Common myeloid progenitor, CD34-positive (primary cell): ENCODE data around the gene OTUD3.
A peak's percentile ranks its signal among the peaks of the same experiment; 100 is the strongest.
"Not testable (repeated sequence)": the region's sequence is repeated elsewhere in the genome, so short reads cannot be mapped to it uniquely, and the experiment has no call there.

Experiments
- CTCF ChIA-PET: fragments of 350-600 bp; sonication (Branson Sonifier 250); formaldehyde crosslinking; loops from one replicate; lab custom pipeline; 2021; ENCODE audit warnings: antibody characterized with exemption; lab: Charles Lee
- POLR2A ChIA-PET: fragments of 350-600 bp; sonication (Branson Sonifier 250); formaldehyde crosslinking; loops from one replicate; lab custom pipeline; 2021; ENCODE audit warnings: antibody characterized with exemption; lab: Charles Lee
- DNase-seq, 3 donors: peaks; one replicate each; pipeline versions ENCODE4 v3.0.0 to v3.0.0-alpha.2; 2013
- H3K27ac ChIP-seq, 2 experiments: 1 replicate in 1 of 2; 2 replicates in 1 of 2; pipeline ENCODE4 v1.7.0; 2013; ENCODE audit warnings: inconsistent platforms in 2 of 2, low read length in 2 of 2, mild to moderate bottlenecking in 2 of 2, low read depth in 1 of 2, moderate library complexity in 1 of 2; ENCODE audit not compliant: severe bottlenecking in 2 of 2, insufficient read depth in 1 of 2, poor library complexity in 1 of 2
- H3K27me3 ChIP-seq, 5 experiments: replicated peaks in 2 of 5; 1 replicate in 3 of 5; 2 replicates in 2 of 5; pipeline versions ENCODE4 v1.6.1 to v1.7.0; 2013; ENCODE audit warnings: low read length in 4 of 5, mild to moderate bottlenecking in 2 of 5, moderate library complexity in 2 of 5, inconsistent platforms in 1 of 5; ENCODE audit not compliant: insufficient read depth in 5 of 5, control insufficient read depth in 4 of 5
- H3K36me3 ChIP-seq, 4 experiments: 1 replicate in 2 of 4; 2 replicates in 2 of 4; pipeline versions ENCODE4 v1.6.1 to v1.7.0; 2013; ENCODE audit warnings: low read length in 3 of 4, control low read depth in 1 of 4, mild to moderate bottlenecking in 1 of 4; ENCODE audit not compliant: control insufficient read depth in 4 of 4, insufficient read depth in 4 of 4
- H3K4me1 ChIP-seq, 4 experiments: 1 replicate in 3 of 4; 2 replicates in 1 of 4; pipeline versions ENCODE4 v1.6.1 to v1.7.1; 2013; ENCODE audit warnings: low read length in 3 of 4, mild to moderate bottlenecking in 3 of 4, control low read depth in 1 of 4, inconsistent platforms in 1 of 4, moderate library complexity in 1 of 4; ENCODE audit not compliant: control insufficient read depth in 4 of 4, insufficient read depth in 4 of 4; ENCODE audit errors: control extremely low read depth in 1 of 4
- H3K4me3 ChIP-seq, 7 experiments: 1 replicate in 4 of 7; 2 replicates in 3 of 7; pipeline versions ENCODE4 v1.5.1 to v1.7.0; 2013; ENCODE audit warnings: mild to moderate bottlenecking in 7 of 7, low read length in 6 of 7, moderate library complexity in 6 of 7, inconsistent platforms in 2 of 7, low read depth in 2 of 7, control low read depth in 1 of 7; ENCODE audit not compliant: insufficient read depth in 4 of 7, control insufficient read depth in 1 of 7; ENCODE audit errors: extremely low read depth in 1 of 7
- H3K9me3 ChIP-seq, 5 experiments: 1 replicate in 4 of 5; 2 replicates in 1 of 5; pipeline versions ENCODE4 v1.6.1 to v1.7.1; 2013; ENCODE audit warnings: low read length in 4 of 5, mild to moderate bottlenecking in 2 of 5, inconsistent platforms in 1 of 5, low read depth in 1 of 5, moderate library complexity in 1 of 5; ENCODE audit not compliant: control insufficient read depth in 4 of 5, insufficient read depth in 2 of 5; ENCODE audit errors: control extremely low read depth in 1 of 5
- WGBS: methylation state at CpG from one replicate; pipeline ENCODE4 v1.1.5; 2013; ENCODE audit not compliant: insufficient coverage; 5-methylcytosine and 5-hydroxymethylcytosine counted together

The OTUD3 gene

GRCh38 chr1:19846338-19846737 is 35.9 kb upstream of the OTUD3 start:
- 100% methylated on average over 3 of the region's 3 CpGs for WGBS
- Histone ChIP-seq H3K27me3 (peaks cover 0 to 8% (median 4%) of the 10 kb centered on the region in 5 experiments), H3K27ac (no peak overlapping the region), H3K4me3 (no peak overlapping the region), H3K4me1 (peaks cover 0 to 4% (median 0%) of the 10 kb centered on the region in 4 experiments), H3K9me3 (no peaks in the 10 kb centered on the region), H3K36me3 (no peaks in the 10 kb centered on the region)
- ChIA-PET CTCF (no interaction called here), POLR2A (no interaction called here)
- DNase-seq = no peak

DNA sequence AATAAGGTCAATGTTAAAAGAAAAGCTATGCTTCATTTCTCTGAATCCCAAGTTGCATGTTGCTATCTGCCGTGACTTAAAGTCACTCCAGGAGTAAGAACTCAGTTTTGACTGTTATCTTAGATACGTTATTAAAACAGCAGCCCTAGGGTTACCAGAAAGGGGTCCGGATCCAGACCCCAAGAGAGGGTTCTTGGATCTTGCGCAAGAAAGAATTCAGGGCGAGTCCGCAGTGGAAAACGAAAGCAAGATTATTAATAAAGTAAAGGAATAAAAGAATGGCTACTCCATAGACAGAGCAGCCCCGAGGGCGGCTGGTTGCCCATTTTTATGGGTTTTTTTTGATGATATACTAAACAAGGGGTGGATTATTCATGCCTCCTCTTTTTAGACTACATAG is 34.9 kb upstream of the OTUD3 start:
- H3K4me1 ChIP-seq, POLR2A ChIA-PET, DNase-seq, H3K9me3 ChIP-seq, H3K27me3 ChIP-seq, H3K27ac ChIP-seq, H3K36me3 ChIP-seq, H3K4me3 ChIP-seq, CTCF ChIA-PET: not testable (repeated sequence)
- 88% methylated on average over 9 of the region's 9 CpGs for WGBS

- H3K4me1 ChIP-seq, H3K27ac ChIP-seq, POLR2A ChIA-PET, H3K36me3 ChIP-seq, H3K27me3 ChIP-seq, H3K4me3 ChIP-seq, H3K9me3 ChIP-seq, DNase-seq: not testable (repeated sequence)
- 97% methylated on average over 3 of the region's 3 CpGs for WGBS
- CTCF ChIA-PET = interaction anchor here (0.9 kb wide), 1 partner anchor 10 kb away, joined by 3 read pairs; no protein-coding TSS in a partner anchor
These were observed 32.9 kb upstream of the OTUD3 start for GRCh38 chr1:19849307-19849706.

- Histone ChIP-seq H3K27me3 (peaks cover 0 to 6% (median 2%) of the 10 kb centered on the region in 5 experiments), H3K27ac (no peak overlapping the region), H3K4me3 (no peak overlapping the region), H3K9me3 (no peaks in the 10 kb centered on the region), H3K4me1 (peaks cover 0 to 1% (median 0%) of the 10 kb centered on the region in 4 experiments), H3K36me3 (no peaks in the 10 kb centered on the region)
- no peak for DNase-seq
- WGBS = 67% methylated on average over 4 of the region's 7 CpGs
- ChIA-PET POLR2A (interaction anchor here (0.6 kb wide), 1 partner anchor 11 kb away, joined by 4 read pairs; no protein-coding TSS in a partner anchor), CTCF (no interaction called here)
These were observed 32.0 kb upstream of the OTUD3 start for GRCh38 chr1:19850214-19850613.

- ChIA-PET CTCF (no interaction called here), POLR2A (no interaction called here)
- WGBS = 100% methylated on average over 1 of the region's 1 CpG
- no peaks in the 10 kb centered on the region for H3K4me1 ChIP-seq
- H3K4me3 ChIP-seq = no peak overlapping the region
- no peak overlapping the region for H3K27ac ChIP-seq
- H3K27me3 ChIP-seq = peaks cover 0 to under 1% (median 0%) of the 10 kb centered on the region in 5 experiments
- no peaks in the 10 kb centered on the region for H3K9me3 ChIP-seq
- no peak for DNase-seq
- no peaks in the 10 kb centered on the region for H3K36me3 ChIP-seq
These were observed 30.2 kb upstream of the OTUD3 start for GRCh38 chr1:19852036-19852435.

GRCh38 chr1:19854866-19855265 is 27.3 kb upstream of the OTUD3 start:
- no peaks in the 10 kb centered on the region for H3K9me3 ChIP-seq
- H3K27ac ChIP-seq = no peak overlapping the region
- H3K4me1 ChIP-seq = peaks cover 0 to 5% (median 0%) of the 10 kb centered on the region in 4 experiments
- H3K4me3 ChIP-seq = no peak overlapping the region
- H3K36me3 ChIP-seq = no peaks in the 10 kb centered on the region
- H3K27me3 ChIP-seq = peaks cover 0 to 2% (median 0%) of the 10 kb centered on the region in 5 experiments
- DNase-seq = no peak
- ChIA-PET CTCF (interaction anchor here (0.6 kb wide), 1 partner anchor 1015 kb away, joined by 3 read pairs; no protein-coding TSS in a partner anchor), POLR2A (no interaction called here)

GRCh38 chr1:19858893-19859292 is 23.3 kb upstream of the OTUD3 start:
- Histone ChIP-seq H3K4me1 (peaks cover 0 to 5% (median 0%) of the 10 kb centered on the region in 4 experiments), H3K27ac (no peak overlapping the region), H3K4me3 (no peak overlapping the region), H3K9me3 (peaks cover 0 to 7% (median 2%) of the 10 kb centered on the region in 5 experiments), H3K36me3 (no peaks in the 10 kb centered on the region), H3K27me3 (peaks cover 0 to 9% (median 2%) of the 10 kb centered on the region in 5 experiments)
- DNase-seq = peak in 2 of 3 donors; percentile 57 to 72
- POLR2A ChIA-PET = no interaction called here
- CTCF ChIA-PET = no interaction called here
- 0% methylated on average over 2 of the region's 5 CpGs for WGBS
